ENCODE measurements around the gene TEX11.

TEX11 gene

GRCh38 chrX:70485466-70485865 lies 423.0 kb downstream of the TEX11 start:
- DNase-seq: no peak

- no peak for DNase-seq
Measured at GRCh38 chrX:70482300-70482699, 426.2 kb downstream of the TEX11 start.

- no peak for DNase-seq
Measured at GRCh38 chrX:70481471-70482270, 426.8 kb downstream of the TEX11 start.

- no peak for DNase-seq
Measured at GRCh38 chrX:70480660-70481018, 427.9 kb downstream of the TEX11 start.

GRCh38 chrX:70479922-70480659 lies 428.4 kb downstream of the TEX11 start:
- no peak for DNase-seq

- DNase-seq: no peak
Measured at GRCh38 chrX:70479247-70479921, 429.1 kb downstream of the TEX11 start.

All from hematopoietic multipotent progenitor cell treated with erythropoietin and hydrocortisone succinate and interleukin-3 and kit ligand, for 6 days (in vitro differentiated cells).